ENCODE measurements around the gene SH3GL1. TPM values are rescaled to one million over a fixed set of nuclear protein-coding genes. Genes with fewer than 3 reads are reported as not detected.
A peak's percentile ranks its signal among the peaks of the same experiment; 100 is the strongest.

SH3GL1 gene
- total and polyA plus RNA-seq, 12 donors: 20.9 to 112 (median 87.4) TPM

GRCh38 chr19:4313847-4314490, 86.4 kb downstream of the SH3GL1 start:
- Histone ChIP-seq H3K4me1 (replicated peaks in 1 of 2) (no peaks in the 10 kb centered on the region), H3K27ac (no peak overlapping the region), H3K9me3 (replicated peaks in 1 of 3) (no peaks in the 10 kb centered on the region), H3K27me3 (no peaks in the 10 kb centered on the region), H3K36me3 (replicated peaks in 1 of 2) (no peaks in the 10 kb centered on the region), H3K4me3 (no peak overlapping the region)
- TF ChIP-seq CTCF (IDR thresholded peaks at IDR 0.05) (no peak), POLR2A (IDR thresholded peaks at IDR 0.05) (no peak)
- intact Hi-C loops (cut with DNase I): no loop called here
- peak in 1 of 7 donors; percentile 15 for DNase-seq
- WGBS, 4 donors: 41 to 55% (median 52%) methylated on average over 12 of the region's 12 CpGs

Small RNAs within 50 kb of the gene (microRNA-seq; reads per million reads assigned to microRNA genes)
- 0 to 1.4 (median 0.38) reads per million in 3 donors for gene MIR4746

Small RNAs within 50 kb of the gene (small RNA-seq; reads per million reads assigned to genes)
- gene MIR4746: 0 reads per million in 2 donors

Other genes starting within 250 kb of the SH3GL1 start
- gene CREB3L3, start 246.9 kb downstream of the SH3GL1 start, total RNA-seq: 10 to 100 TPM in 1 of 9 donors, 1 to 10 TPM in 2, under 1 TPM in 3, not detected in 3; 0.38 to 30.4 (median 1.4) TPM
- gene CREB3L3, start 246.9 kb downstream of the SH3GL1 start, polyA plus RNA-seq: 1 to 10 TPM in 2 of 3 donors, under 1 TPM in 1; 0.60 to 4.4 (median 1.0) TPM
- 10 to 100 TPM in 8 of 9 donors, 1 to 10 TPM in 1; 7.8 to 39.2 (median 21.9) TPM for gene SIRT6, start 218.0 kb downstream of the SH3GL1 start, total RNA-seq
- gene SIRT6, start 218.0 kb downstream of the SH3GL1 start, polyA plus RNA-seq: 10 to 100 TPM in 2 of 3 donors, 1 to 10 TPM in 1; 2.8 to 72.8 (median 53.7) TPM
- 1 to 10 TPM; 1.1 to 9.9 (median 3.2) TPM for gene ANKRD24, start 217.9 kb downstream of the SH3GL1 start, total RNA-seq
- 10 to 100 TPM in 2 of 3 donors, 1 to 10 TPM in 1; 1.1 to 17.2 (median 14.7) TPM for gene ANKRD24, start 217.9 kb downstream of the SH3GL1 start, polyA plus RNA-seq
- 10 to 100 TPM in 3 of 9 donors, 1 to 10 TPM in 5, under 1 TPM in 1; 0.44 to 18.0 (median 7.5) TPM for gene EBI3, start 171.0 kb downstream of the SH3GL1 start, total RNA-seq
- 1 to 10 TPM; 1.4 to 5.7 (median 4.7) TPM for gene EBI3, start 171.0 kb downstream of the SH3GL1 start, polyA plus RNA-seq
- 10 to 100 TPM; 14.0 to 34.4 (median 23.9) TPM for gene YJU2, start 153.5 kb downstream of the SH3GL1 start, total RNA-seq
- 10 to 100 TPM; 19.9 to 81.2 (median 45.3) TPM for gene YJU2, start 153.5 kb downstream of the SH3GL1 start, polyA plus RNA-seq
- 1 to 10 TPM in 2 of 9 donors, under 1 TPM in 1, not detected in 6; 0.67 to 4.1 (median 1.8) TPM for gene SHD, start 121.3 kb downstream of the SH3GL1 start, total RNA-seq
- gene SHD, start 121.3 kb downstream of the SH3GL1 start, polyA plus RNA-seq: under 1 TPM; 0.07 to 0.80 (median 0.24) TPM
- under 1 TPM in 1 of 9 donors, not detected in 8; 0.25 TPM for gene TMIGD2, start 98.2 kb downstream of the SH3GL1 start, total RNA-seq
- under 1 TPM in 2 of 3 donors, not detected in 1; 0.17 to 0.24 TPM for gene TMIGD2, start 98.2 kb downstream of the SH3GL1 start, polyA plus RNA-seq
- gene FSD1, start 95.9 kb downstream of the SH3GL1 start, total RNA-seq: 1 to 10 TPM in 4 of 9 donors, under 1 TPM in 2, not detected in 3; 0.34 to 2.4 (median 1.1) TPM
- 1 to 10 TPM in 2 of 3 donors, under 1 TPM in 1; 0.46 to 7.2 (median 3.0) TPM for gene FSD1, start 95.9 kb downstream of the SH3GL1 start, polyA plus RNA-seq
- 100 to 1,000 TPM in 1 of 9 donors, 10 to 100 TPM in 6, 1 to 10 TPM in 2; 5.7 to 106 (median 35.8) TPM for gene STAP2, start 61.7 kb downstream of the SH3GL1 start, total RNA-seq
- 10 to 100 TPM in 2 of 3 donors, 1 to 10 TPM in 1; 6.7 to 63.1 (median 39.8) TPM for gene STAP2, start 61.7 kb downstream of the SH3GL1 start, polyA plus RNA-seq
- gene MPND, start 57.0 kb downstream of the SH3GL1 start, total RNA-seq: 10 to 100 TPM in 6 of 9 donors, 1 to 10 TPM in 3; 4.5 to 37.5 (median 15.6) TPM
- gene MPND, start 57.0 kb downstream of the SH3GL1 start, polyA plus RNA-seq: 10 to 100 TPM in 2 of 3 donors, 1 to 10 TPM in 1; 7.0 to 52.3 (median 38.5) TPM
- 10 to 100 TPM in 2 of 9 donors, 1 to 10 TPM in 7; 3.4 to 14.6 (median 8.7) TPM for gene CHAF1A, start 2.1 kb upstream of the SH3GL1 start, total RNA-seq
- gene CHAF1A, start 2.1 kb upstream of the SH3GL1 start, polyA plus RNA-seq: 1 to 10 TPM; 4.0 to 8.2 (median 7.3) TPM
- 100 to 1,000 TPM; 113 to 317 (median 268) TPM for gene UBXN6, start 57.2 kb upstream of the SH3GL1 start, total RNA-seq
- gene UBXN6, start 57.2 kb upstream of the SH3GL1 start, polyA plus RNA-seq: 100 to 1,000 TPM in 2 of 3 donors, 10 to 100 TPM in 1; 53.9 to 257 (median 250) TPM
- gene HDGFL2, start 71.8 kb upstream of the SH3GL1 start, total RNA-seq: 10 to 100 TPM; 29.9 to 54.6 (median 34.9) TPM
- gene HDGFL2, start 71.8 kb upstream of the SH3GL1 start, polyA plus RNA-seq: 10 to 100 TPM; 22.0 to 74.7 (median 55.8) TPM
- gene PLIN4, start 117.9 kb upstream of the SH3GL1 start, total RNA-seq: 1 to 10 TPM in 6 of 9 donors, under 1 TPM in 3; 0.17 to 9.1 (median 2.0) TPM
- gene PLIN4, start 117.9 kb upstream of the SH3GL1 start, polyA plus RNA-seq: 10 to 100 TPM in 1 of 3 donors, 1 to 10 TPM in 1, under 1 TPM in 1; 0.09 to 25.4 (median 9.3) TPM
- 10 to 100 TPM in 4 of 9 donors, 1 to 10 TPM in 5; 1.5 to 47.6 (median 5.5) TPM for gene PLIN5, start 134.7 kb upstream of the SH3GL1 start, total RNA-seq
- 10 to 100 TPM in 1 of 3 donors, 1 to 10 TPM in 1, under 1 TPM in 1; 0.57 to 44.3 (median 9.0) TPM for gene PLIN5, start 134.7 kb upstream of the SH3GL1 start, polyA plus RNA-seq
- 10 to 100 TPM in 1 of 9 donors, 1 to 10 TPM in 5, under 1 TPM in 2, not detected in 1; 0.33 to 52.5 (median 3.2) TPM for gene LRG1, start 139.5 kb upstream of the SH3GL1 start, total RNA-seq
- 1 to 10 TPM in 2 of 3 donors, under 1 TPM in 1; 0.80 to 1.6 (median 1.2) TPM for gene LRG1, start 139.5 kb upstream of the SH3GL1 start, polyA plus RNA-seq
- 10 to 100 TPM in 8 of 9 donors, 1 to 10 TPM in 1; 7.1 to 59.2 (median 37.2) TPM for gene SEMA6B, start 159.1 kb upstream of the SH3GL1 start, total RNA-seq
- gene SEMA6B, start 159.1 kb upstream of the SH3GL1 start, polyA plus RNA-seq: 10 to 100 TPM in 2 of 3 donors, 1 to 10 TPM in 1; 3.1 to 19.8 (median 15.9) TPM
- gene TNFAIP8L1, start 239.0 kb upstream of the SH3GL1 start, total RNA-seq: 1 to 10 TPM; 2.6 to 8.1 (median 5.4) TPM
- gene TNFAIP8L1, start 239.0 kb upstream of the SH3GL1 start, polyA plus RNA-seq: 10 to 100 TPM in 1 of 3 donors, 1 to 10 TPM in 2; 2.6 to 13.8 (median 5.8) TPM